Chondrocyte (in vitro differentiated cells): ENCODE data around the gene DPH3. TPM values are rescaled to one million over a fixed set of nuclear protein-coding genes. Genes with fewer than 3 reads are reported as not detected.

Experiments
- DNase-seq: peaks from one replicate; pipeline ENCODE4 v3.0.0; 2021; ENCODE audit warnings: mixed read lengths, low spot score
- H3K27ac Mint-ChIP-seq: one replicate; pipeline ENCODE4 v1.8.0; 2021; ENCODE audit warnings: mild to moderate bottlenecking, moderate library complexity, mixed read lengths; ENCODE audit not compliant: unreplicated experiment
- H3K27me3 Mint-ChIP-seq: 2 replicates; pipeline ENCODE4 v1.8.0; 2021; ENCODE audit warnings: low read depth, mixed read lengths
- H3K36me3 Mint-ChIP-seq: 2 replicates; pipeline ENCODE4 v1.8.0; 2021; ENCODE audit warnings: low read depth, mixed read lengths
- H3K4me1 Mint-ChIP-seq: 2 replicates; pipeline ENCODE4 v1.8.0; 2021; ENCODE audit warnings: low read depth, mild to moderate bottlenecking, mixed read lengths
- H3K4me3 Mint-ChIP-seq: one replicate; pipeline ENCODE4 v1.8.0; 2021; ENCODE audit warnings: mild to moderate bottlenecking, moderate library complexity, mixed read lengths; ENCODE audit not compliant: unreplicated experiment
- H3K9me3 Mint-ChIP-seq: 2 replicates; pipeline ENCODE4 v1.8.0; 2021; ENCODE audit warnings: low read depth, mixed read lengths
- CTCF ChIP-seq: fragments of 200-600 bp; sonication (generic); IDR thresholded peaks from 2 replicates; pipeline ENCODE4 v1.5.0; 2021; ENCODE audit warnings: antibody characterized with exemption, mild to moderate bottlenecking, moderate library complexity
- total RNA-seq: library from RNA; stranded (reverse); gene quantifications from 3 replicates; pipeline ENCODE4 v1.2.1, GENCODE V29; 2021

DPH3 gene
- total RNA-seq, 1 donor from 2014 or later, result 20.5 TPM

DNA sequence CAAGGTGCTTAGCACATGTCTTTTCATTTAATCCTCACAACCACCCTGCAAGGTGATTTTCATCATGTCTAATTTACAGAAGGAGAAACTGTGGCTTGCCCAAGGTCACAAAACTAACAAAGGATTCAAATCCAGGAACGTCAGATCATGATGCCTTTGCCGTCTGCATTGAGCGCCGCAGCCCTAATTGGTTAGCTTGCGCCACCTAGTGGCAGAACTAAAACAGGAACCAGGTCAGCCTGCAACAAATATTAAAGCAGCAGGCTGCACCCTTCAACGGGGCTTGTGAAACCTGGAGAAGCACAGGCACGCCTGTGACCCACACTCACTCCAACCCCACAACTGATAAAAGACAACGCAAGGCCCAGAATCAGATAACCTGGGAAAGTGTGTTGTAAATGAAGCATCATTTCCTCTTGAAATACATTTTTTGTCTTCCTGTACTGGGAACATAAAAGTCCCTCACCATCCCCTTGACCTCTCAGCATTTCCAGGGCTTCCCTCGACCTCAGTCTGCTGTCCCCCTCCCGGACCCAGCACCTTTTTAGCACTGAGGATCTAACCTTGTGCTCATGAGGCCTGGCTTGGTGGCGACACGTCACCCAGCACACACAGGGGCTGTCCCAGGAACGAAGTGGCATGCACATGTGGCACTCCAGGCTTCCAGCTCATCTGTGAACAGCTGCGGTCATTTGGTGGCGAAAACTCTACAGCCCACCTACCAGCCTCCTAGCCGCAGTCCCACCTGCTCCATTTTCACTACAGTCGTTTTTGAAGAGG is 17.3 kb downstream of the DPH3 start:
- Mint-ChIP-seq H3K4me3 (no peak overlapping the region), H3K27ac (no peak overlapping the region), H3K36me3 (no peaks in the 10 kb centered on the region), H3K27me3 (no peaks in the 10 kb centered on the region), H3K9me3 (no peaks in the 10 kb centered on the region), H3K4me1 (peaks cover 7% of the 10 kb centered on the region)
- DNase-seq, result no peak
- TF ChIP-seq CTCF, result peak; percentile 97

DNA sequence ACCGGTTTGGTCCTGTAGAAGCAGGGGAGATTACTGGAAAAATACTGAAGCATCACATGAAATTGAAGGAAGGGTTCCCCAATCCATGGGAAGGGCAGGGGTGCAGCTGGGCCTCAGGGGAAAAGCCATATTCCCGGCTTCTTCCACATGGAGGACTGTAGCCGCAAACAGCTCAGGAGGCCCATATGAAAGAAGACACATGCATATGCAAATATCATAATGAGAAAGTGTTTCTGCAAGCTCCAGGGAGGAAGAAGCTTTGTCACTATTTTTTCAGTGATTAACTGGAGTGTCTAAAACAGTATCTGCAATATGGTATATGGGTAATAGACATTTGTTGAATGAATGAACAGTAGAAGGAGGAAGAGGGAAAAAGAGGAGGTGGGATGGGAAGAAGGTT is 19.1 kb downstream of the DPH3 start:
- H3K4me1 Mint-ChIP-seq, result peaks cover 7% of the 10 kb centered on the region
- no peaks in the 10 kb centered on the region for H3K36me3 Mint-ChIP-seq
- no peaks in the 10 kb centered on the region for H3K9me3 Mint-ChIP-seq
- H3K27ac Mint-ChIP-seq, result no peak overlapping the region
- TF ChIP-seq CTCF, result no peak
- no peak for DNase-seq
- no peaks in the 10 kb centered on the region for H3K27me3 Mint-ChIP-seq
- H3K4me3 Mint-ChIP-seq, result no peak overlapping the region

DNA sequence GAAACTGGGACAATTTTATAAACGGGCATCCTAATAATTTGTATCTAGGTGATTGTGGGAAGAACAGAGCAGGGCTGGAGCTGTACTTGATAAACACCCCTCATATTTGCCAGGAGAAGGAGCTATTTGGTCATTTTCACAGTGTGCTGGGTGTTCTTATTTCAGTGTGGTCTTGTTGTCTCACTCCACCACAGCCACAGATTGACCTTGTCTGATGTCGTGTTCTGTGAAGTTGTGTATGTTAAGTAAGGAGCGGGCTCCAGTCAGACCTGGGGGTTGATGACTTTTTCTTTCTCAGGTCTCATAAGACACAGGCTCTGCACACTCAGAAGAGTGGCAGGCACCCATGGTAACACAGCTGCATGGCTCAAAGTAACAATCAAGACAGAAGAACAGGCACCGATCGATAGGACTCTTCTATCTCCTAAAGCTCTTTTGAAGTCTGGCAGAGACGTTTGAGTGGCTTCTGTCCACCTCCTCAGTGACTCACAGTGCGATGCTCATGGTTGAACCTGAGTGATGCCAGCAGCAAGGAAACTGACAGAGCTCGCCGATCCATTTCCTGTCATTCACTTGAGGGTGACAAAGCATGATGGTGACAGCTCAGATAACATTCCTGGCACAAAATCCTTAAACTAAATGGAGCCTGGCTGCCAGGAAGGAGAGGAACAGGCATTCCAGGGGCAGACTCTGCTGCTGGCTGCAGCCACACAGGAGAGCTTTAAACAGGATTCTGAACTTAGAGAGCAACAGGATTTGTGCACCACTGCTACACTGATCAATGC is 20.8 kb downstream of the DPH3 start:
- no peak overlapping the region for H3K4me3 Mint-ChIP-seq
- no peak overlapping the region for H3K27ac Mint-ChIP-seq
- no peaks in the 10 kb centered on the region for H3K36me3 Mint-ChIP-seq
- no peaks in the 10 kb centered on the region for H3K27me3 Mint-ChIP-seq
- H3K9me3 Mint-ChIP-seq, result no peaks in the 10 kb centered on the region
- no peak for TF ChIP-seq CTCF
- no peak for DNase-seq
- H3K4me1 Mint-ChIP-seq, result peaks cover 7% of the 10 kb centered on the region

DNA sequence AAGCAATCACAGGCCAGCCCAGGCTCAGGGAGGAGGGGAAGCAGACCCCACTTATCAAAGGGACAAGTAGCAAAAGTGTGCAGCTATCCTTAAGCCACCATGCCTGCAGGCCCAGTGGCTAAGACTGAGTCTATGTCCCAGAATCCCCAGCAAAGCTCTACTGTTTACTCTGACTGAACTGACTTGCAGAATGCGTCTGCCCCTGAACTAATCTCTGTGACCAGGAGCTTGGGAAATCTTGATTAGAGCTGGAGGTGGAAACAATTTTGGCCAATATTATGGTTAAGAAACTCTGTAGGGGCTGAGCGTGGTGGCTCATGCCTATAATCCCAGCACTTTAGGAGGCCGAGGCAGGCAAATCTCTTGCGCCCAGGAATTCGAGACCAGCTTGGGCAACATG is 22.6 kb downstream of the DPH3 start:
- no peak for TF ChIP-seq CTCF
- H3K36me3 Mint-ChIP-seq, result no peaks in the 10 kb centered on the region
- H3K27me3 Mint-ChIP-seq, result no peaks in the 10 kb centered on the region
- H3K9me3 Mint-ChIP-seq, result no peaks in the 10 kb centered on the region
- no peak for DNase-seq
- peaks cover 7% of the 10 kb centered on the region for H3K4me1 Mint-ChIP-seq
- no peak overlapping the region for H3K4me3 Mint-ChIP-seq
- no peak overlapping the region for H3K27ac Mint-ChIP-seq

- H3K36me3 Mint-ChIP-seq, result no peaks in the 10 kb centered on the region
- DNase-seq, result no peak
- TF ChIP-seq CTCF, result no peak
- H3K9me3 Mint-ChIP-seq, result no peaks in the 10 kb centered on the region
- H3K4me3 Mint-ChIP-seq, result no peak overlapping the region
- peaks cover 7% of the 10 kb centered on the region for H3K4me1 Mint-ChIP-seq
- no peak overlapping the region for H3K27ac Mint-ChIP-seq
- H3K27me3 Mint-ChIP-seq, result no peaks in the 10 kb centered on the region
Observed at GRCh38 chr3:16241225-16241624, 23.5 kb downstream of the DPH3 start.
